GM19397 (cell line): ENCODE measurements around the gene UXS1.
"Not testable (repeated sequence)": the region's sequence is repeated elsewhere in the genome, so short reads cannot be mapped to it uniquely, and the experiment has no call there.

Experiments
- ATAC-seq: cut with Tn5 transposase; IDR thresholded peaks from one replicate; pipeline ENCODE4 v1.9.1; 2021; ENCODE audit warnings: mild to moderate bottlenecking, moderate library complexity; ENCODE audit not compliant: unreplicated experiment

UXS1 gene

DNA sequence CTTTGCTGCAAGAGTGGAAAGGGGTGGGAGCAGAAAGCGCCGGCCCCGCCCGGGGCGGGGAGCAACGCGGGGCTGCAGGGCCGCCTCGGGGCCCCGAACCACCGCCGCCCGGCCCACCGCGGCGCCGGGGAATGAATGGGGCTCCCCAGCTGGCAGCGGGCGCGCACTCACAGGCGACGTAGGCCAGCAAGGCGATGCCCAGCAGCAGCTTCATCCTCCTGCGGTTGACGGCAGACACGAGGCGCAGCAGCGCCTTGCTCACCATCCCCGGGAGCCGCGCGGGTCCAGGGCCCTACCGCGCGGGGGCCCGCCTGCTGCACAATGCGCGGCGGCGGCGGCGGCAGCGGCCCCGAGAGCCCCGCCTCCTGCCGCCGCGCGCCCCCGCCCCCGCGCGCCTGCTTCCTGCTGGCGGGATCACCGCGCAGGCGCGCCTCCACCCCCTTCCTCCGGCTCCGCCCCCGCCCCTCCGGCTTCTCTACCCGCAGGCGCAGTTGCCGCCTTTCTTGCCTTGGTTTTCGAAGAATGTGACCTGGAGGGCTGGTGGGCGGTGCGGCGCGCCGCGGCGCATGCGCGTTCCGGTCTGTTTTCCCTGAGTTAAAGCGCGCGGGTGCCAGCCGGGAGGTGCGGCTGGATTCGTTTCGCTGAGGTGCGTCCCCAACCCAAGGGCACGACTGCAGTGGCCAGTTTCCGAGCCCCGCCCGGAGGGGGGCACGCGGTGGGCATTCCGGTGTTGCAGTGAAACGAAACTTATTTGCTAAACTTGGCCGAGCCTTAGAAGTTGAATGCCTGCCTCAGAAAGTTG lies at the start of gene UXS1:
Gene UXS1, minus strand, starts transcription at position 325 of the 802 bp plus-strand sequence. Its CDS starts 60 bp downstream, at position 265.
- ATAC-seq = peak; percentile 74

DNA sequence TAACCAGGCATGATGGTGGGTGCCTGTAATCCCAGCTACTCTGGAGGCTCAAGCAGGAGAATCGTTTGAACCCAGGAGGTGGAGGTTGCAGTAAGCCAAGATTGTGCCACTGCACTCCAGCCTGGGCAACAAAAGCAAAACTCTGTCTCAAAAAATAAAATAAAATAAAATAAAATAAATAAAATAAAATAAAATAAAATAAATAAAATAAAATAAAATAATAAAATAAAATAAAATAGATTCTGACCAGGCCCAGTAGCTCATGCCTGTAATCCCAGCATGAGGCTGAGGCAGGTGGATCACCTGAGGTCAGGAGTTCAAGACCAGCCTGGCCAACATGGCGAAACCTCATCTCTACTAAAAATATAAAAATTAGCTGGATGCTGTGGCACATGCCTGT lies 45.4 kb upstream of the UXS1 start:
- not testable (repeated sequence) for ATAC-seq

DNA sequence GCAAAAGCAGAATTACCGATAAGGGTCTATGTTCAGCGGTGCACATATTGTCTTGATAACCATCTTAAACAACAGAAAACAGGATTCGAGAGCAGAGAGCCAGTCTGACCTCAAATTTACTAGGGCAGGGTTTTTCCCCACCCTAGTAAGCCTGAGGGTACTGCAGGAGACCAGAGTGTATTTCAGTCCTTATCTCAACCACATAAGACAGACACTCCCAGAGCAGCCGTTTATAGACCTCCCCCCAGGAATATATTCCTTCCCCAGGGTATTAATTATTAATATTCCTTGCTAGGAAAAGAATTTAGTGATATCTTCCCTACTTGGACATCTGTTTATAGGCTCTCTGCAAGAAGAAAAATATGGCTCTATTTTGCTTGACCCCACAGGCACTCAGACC lies 41.3 kb upstream of the UXS1 start:
- ATAC-seq = not testable (repeated sequence)

DNA sequence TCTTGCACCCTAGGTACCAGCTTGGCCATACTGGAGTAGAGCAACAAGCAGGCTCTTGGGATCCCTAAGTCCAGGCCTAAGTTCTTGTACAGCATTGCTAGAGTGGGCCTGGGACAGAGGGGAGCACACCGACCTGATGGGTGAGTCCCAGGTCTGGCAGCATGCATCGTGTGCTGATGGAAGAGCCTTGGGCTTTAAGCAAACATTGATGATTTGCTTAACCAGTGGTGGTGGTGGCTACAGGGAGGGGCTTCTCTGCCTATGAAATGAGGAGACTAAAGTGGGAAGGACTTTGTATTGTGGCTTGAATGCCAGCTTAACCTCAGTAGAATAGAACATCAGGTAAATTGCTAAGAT lies 39.2 kb upstream of the UXS1 start:
- no peak for ATAC-seq

DNA sequence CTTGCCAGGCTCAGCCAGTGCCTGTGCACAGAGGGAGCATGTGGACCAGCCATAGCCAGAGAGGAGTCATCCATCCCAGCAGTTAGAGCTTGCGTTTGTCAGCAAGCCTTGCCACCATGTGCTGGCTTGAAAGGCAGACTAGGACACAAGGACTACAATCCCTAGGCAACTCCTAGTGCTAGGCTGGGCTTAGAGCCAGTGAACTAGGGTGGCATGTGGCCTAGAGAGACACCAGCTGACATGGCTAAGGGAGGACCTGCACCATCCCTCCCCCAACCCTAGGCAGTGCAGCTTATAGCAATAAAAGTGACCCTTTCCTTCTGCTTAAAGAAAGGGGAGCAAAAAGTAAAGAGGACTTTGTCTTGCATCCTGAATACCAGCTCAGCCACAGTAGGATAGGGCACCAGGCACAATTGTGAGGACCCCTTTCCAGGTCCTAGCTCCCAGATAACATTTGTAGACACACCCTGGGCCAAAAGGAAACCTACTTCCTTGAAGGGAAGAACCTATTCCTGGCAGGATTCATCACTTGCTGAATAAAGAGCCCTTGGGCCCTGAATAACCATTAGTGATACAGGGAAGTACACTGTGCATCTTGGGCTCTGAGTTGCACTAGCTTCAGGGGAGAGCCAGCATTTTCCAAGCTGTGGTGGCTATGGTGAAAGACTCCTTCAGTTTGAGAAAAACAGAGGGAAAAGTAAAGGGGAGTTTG lies 38.7 kb upstream of the UXS1 start:
- ATAC-seq = no peak

DNA sequence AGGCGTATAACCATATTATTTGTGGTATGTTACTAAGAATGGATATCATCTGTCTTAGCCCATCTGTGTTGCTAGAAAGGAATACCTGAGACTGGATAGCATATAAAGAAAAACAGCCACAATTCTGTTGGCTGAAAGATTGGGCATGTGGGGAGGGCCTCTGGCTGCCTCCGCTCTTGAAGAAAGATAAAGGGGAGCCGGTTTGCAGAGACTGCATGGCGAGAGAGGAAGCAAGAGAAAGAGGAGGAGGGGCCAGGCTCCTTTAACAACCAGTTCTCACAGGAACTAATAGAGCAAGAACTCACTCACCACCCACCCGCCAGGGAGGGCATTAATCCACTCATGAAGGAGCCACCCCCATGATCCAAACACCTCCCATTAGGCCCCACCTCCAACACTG lies 29.2 kb upstream of the UXS1 start:
- ATAC-seq = no peak

DNA sequence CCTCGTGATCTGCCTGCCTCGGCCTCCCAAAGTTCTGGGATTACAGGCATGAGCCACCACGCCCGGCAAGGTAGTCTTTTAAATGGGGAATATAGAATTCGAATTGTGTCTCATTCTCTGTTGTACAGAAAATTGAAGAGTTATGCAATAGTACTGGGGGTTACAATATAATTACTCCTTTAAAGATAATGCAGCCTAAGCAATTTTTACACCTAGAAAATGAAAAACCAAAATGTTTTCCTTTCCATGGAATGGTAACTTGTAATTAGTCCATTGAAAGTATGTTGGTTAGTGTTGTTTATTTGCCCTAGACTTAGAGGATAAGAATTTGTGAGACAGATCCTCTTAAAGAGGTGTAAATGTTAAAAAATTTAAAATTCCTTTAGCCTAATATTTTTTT lies 28.0 kb upstream of the UXS1 start:
- ATAC-seq = not testable (repeated sequence)

DNA sequence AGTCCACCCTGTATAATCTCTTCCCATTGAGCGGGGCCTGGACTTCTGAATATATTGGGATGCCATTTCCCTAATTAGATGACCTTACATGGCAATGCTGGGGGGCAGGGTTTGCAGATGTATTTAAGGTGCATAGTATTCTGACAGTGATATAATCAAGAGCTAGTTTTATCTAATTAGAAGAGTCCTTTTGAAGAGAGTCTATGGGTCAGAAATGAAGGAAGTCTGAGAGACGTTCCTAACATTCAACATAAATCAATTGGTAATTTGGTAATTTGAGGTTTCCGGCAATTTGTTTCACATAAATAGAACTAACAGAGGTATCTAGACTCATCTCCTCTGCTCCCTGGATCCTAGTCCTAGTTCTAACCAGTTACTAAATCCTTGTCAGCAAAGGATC lies 25.7 kb upstream of the UXS1 start:
- ATAC-seq = no peak

DNA sequence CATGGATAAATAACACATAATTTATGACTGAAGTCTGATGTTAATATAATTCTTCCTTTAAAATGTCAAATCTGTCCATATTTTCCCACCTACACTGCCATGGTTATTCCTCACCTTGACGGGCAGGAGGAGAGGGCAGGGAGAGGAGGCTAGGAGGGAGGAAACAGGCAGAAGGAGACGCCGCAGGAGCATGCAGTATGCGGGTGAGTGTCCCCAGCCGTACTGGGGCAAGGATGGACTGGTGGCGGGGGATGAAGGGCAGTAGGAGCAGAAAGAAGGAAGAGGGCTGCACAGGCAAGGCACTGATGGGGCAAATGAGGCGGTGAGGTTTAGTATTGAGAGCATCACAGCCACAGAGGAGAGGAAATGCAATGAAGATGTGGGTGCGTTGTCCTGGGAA lies 25.1 kb upstream of the UXS1 start:
- ATAC-seq = not testable (repeated sequence)

DNA sequence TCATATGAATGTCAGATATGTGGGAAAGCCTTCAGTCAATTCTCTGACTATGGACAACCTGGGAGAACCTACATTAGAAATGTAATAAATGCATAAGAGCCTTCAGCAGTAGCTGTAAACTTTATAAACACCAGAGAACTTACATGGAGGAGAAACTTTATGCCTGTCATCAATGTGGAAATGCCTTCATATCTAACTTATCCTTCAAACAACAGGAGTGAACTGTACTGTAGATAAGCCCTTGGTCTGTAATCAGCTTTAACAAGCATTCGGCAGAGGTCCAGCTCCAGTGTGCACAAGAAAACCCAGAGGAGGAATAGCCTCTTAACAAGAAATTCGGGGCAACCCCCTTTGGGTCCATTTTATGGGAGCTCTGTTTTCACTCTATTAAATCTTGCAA lies 14.8 kb upstream of the UXS1 start:
- ATAC-seq = no peak

DNA sequence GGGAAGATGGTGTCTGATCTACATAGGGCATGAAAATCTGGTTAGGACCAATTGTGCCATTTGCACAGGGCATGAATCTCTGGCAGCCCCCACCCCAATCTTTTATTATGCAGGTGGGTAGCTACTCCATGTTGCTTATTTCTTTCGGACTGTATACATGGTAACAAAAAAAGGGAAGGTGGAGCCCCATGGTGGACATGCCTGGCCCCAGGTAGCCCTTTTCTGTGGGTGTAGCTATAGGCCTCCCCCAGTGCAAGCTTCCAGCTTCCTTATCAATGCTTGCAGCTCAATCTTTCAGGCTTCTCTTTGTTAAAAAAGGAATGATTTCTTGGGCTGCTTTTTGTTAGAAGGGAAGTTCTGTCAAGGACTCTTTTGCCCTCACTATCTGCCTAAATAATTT lies 14.3 kb upstream of the UXS1 start:
- ATAC-seq = no peak

DNA sequence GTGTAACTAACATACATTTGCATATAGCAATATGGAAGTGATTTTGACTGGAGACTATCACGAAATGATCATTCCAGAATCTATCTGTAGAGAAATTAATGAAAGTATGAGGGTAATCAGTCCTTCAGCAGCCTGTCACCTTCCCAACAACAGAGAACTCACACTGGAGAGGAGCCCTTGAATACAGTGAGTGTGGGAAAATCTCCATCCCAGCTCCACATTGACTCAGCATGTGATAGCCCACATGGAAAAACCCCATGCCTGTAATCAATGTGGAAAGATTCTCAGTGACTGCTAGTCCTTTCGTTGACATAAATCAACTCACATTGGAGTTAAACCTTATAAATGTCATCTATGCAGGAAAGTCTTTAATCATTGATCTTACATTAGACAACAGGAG lies 13.1 kb upstream of the UXS1 start:
- ATAC-seq = no peak

DNA sequence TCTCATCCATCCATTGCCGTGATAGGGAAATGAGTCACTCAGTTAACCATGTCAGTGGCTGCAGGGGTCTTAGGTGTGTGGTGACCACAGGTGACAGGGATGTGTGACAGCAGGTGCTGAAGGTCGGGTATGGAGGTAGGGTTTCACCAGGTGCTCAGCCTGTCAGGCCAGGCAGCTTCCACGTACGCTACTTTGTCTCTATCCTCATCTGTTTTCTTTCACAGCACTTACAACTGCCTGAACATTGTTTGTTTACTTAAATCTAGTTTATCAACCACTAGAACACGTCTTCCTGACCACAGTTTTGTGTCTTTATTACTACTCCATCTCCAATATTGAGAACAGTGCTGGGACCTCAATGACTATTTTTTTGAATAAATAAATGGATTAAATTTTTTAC lies 11.4 kb upstream of the UXS1 start:
- no peak for ATAC-seq

DNA sequence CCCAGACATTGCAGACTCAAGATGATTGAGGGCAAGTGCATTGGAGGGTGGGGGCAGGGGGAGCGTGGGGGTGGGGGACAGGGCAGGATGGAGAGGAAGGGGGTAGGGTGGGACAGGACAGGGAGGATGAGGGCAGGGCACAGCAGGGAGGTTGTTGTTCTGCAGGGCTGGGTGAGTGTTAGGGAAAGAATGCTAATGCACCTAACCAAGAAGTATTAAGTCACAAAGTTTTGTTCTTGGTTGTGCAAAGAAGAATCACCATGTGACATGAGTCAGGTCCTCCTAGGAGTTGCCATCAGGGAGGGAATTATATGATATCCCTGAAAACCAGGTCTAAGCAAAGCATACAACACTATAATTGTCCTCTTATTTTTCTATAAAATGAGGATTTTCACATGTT lies 10.4 kb upstream of the UXS1 start:
- ATAC-seq = not testable (repeated sequence)

DNA sequence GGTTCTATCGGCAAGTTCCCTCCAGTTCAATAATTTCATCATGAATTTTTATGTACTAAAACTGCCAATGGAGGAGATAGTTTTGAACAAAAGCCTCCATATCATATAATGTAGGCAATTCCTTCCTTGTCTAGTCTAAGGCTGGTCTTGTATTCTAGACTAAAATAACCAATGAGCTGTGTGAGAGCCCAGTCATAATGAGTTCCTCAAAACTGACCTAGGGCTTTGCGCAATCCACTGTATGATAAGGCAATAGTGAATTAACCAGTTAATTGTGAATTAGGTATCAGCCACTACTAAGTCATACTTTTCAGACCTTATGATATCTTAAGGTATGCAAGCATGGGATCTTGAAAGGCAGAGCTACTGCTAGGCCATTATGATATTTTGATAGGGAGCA lies 7.6 kb upstream of the UXS1 start:
- ATAC-seq = no peak

DNA sequence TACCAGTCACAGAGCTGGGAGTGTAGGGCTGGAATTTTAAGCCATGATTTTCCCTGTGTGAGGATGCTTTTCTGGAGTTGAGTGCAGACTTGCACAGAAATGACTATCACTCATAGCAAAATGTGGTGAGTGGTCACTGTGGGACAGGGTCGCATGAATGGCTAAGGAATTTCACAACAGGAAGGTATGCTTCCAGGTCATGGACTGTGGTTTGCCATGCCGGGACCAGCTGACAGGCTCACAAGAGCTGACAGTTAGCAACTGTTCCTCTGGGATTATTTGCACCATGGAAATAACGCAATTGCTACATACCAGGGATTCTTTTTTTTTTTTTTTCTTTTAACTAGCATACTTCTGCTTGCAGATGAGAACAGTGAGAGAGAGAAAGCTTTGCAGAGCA lies 3.8 kb upstream of the UXS1 start:
- ATAC-seq = no peak

DNA sequence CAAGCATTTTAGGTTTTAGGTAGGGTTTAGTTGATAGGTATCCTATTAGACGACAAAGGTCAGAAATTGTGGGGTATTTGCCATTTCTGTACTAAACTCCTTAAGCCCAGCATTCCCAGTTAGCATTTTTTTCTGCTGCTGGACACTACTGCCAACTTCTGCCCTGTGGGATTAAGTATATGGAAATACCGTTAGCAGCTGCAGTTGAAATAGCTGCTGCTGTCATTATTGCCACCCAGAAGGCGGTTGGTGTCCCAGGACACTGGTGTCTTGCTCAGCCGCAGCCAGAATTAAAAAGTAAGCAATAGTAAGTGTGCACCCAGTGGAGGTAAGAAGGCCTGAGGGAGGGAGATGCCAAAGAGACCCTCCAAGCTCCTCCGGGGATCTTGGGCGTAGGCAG lies 1.9 kb upstream of the UXS1 start:
- ATAC-seq = no peak

DNA sequence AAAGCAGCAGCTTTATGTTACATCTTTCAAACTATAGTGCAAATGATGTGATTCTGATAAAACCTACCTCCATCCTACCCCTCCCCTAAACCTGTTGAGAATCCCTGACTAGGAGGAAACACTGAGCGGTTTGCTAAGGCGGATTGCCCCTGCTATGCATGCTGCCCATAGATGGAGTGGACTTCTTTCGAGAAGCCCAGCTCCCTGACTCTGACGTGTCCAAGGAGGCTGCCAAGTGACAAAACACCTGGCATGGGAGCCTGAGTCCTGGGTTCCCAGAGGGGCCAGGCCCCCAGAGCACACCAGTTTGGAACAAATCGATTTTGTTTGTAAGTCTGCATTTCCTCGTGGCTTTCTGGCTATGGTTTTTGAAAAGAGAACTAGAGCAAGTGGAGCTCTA lies 1.4 kb upstream of the UXS1 start:
- no peak for ATAC-seq

DNA sequence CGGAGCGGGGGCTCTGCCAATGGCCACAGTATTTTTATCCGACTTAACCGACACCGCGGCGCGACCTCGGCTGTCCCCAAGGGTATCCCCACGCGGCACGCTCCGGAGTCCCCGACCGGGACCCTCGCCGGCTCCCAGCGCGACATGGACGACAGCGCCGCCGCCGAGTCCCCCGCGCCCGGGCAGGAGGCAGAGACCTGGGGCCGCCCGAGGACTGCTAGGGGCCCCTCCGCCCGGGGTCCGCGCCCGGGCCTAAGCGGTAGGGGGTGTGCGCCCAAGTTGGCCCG lies 468 bp downstream of the UXS1 start:
- ATAC-seq = no peak

DNA sequence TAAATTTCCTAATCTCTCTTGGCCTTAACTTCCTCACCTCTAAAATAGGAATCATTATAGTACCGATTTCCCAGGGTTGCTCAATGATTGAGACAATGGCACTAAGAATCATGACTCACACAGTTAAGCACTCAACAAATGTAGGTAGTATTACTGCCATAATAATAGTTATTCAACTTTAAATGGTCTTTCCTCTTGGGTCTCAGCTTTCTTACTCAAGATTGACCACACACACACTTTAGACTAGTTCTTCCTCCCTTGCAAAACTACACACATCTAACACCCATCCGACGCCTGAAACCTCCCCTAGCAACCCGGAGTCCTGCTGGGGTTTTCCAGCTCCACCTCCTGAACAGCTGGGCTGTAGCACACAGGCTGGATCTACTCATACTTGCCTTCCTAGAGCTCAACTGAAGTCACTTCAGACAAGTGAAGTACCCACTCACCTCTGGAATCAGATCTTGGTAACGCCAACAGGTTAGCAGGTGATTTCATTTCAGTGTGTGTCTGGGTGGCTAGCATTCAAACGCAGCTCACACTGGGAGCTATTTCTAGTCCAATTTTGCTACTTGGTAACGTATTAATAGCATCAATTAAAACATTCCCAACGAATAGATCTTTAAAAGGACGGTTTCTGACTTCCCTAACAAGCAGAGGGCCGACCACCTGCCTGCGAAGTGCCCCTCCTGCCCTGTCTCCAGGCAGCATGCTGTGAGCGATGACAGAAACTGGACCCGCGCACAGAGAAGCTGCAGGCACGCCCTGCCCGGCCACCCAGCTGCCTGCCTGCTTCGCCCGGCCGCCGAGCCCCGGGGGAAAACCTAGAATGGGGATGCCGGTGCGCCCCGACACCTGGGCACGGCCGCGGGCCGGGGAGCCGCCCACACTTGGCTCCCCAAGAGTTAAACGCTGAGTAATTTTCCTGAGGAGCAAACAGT lies 1.1 kb downstream of the UXS1 start:
- ATAC-seq = peak; percentile 34

DNA sequence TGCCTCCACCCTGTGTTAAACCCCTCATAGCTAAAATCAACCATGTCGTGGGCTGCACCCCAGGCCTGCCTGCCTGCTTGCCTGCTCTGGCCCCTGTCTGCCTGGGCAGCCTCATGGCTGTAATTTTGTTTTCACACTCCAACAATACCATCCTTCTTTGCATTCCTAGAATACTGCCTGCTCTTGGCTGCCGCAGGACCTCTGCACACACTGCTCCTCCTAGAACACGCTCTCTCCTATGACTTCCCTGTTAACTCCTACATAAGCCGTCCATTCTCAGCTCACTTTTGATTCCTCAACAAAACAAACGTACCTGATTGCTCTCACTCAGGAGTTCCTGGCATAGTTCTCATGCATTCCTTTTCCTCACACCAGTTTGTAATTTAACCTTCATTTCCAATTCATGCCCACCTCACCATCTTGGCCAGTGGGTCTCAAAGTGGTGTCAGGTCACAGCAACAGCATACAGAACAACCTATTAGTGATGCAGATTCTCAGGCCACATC lies 2.5 kb downstream of the UXS1 start:
- no peak for ATAC-seq
